Activated CD8-positive, alpha-beta memory T cell treated with anti-CD3 and anti-CD28 coated beads, Interleukin-2, amount 50 U/mL, for 4 hours (primary cell): ENCODE measurements around the gene PRPH.
A peak's percentile ranks its signal among the peaks of the same experiment; 100 is the strongest.
"Not testable (repeated sequence)": the region's sequence is repeated elsewhere in the genome, so short reads cannot be mapped to it uniquely, and the experiment has no call there.

ENCODE experiments used
- DNase-seq: peaks from one replicate; pipeline ENCODE4 v3.0.0-alpha.2; 2020

Gene PRPH

DNA sequence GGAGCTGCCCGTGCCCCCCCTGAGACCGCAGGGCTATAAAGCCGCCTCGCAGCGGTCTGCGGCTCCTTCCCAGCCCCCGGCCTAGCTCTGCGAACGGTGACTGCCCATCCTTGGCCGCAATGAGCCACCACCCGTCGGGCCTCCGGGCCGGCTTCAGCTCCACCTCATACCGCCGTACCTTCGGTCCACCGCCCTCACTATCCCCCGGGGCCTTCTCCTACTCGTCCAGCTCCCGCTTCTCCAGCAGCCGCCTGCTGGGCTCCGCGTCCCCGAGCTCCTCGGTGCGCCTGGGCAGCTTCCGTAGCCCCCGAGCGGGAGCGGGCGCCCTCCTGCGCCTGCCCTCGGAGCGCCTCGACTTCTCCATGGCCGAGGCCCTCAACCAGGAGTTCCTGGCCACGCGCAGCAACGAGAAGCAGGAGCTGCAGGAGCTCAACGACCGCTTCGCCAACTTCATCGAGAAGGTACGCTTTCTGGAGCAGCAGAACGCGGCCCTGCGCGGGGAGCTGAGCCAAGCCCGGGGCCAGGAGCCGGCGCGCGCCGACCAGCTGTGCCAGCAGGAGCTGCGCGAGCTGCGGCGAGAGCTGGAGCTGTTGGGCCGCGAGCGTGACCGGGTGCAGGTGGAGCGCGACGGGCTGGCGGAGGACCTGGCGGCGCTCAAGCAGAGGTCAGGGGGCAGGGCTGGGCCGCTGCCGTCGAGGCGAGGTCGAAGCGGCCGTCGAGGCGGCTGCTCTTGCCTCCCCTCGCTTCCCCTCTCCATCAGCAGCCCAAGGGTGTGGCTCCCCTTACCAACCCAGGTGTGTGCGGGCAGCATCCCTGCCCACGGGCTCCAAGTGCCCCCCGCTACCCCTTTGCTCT is at the start of gene PRPH:
PRPH (plus strand) TSS at position 66 of the 855 bp plus-strand sequence; CDS start at position 120, 54 bp downstream.
- no peak for DNase-seq

GRCh38 chr12:49251357-49251756 is 43.6 kb upstream of the PRPH start:
- no peak for DNase-seq

DNA sequence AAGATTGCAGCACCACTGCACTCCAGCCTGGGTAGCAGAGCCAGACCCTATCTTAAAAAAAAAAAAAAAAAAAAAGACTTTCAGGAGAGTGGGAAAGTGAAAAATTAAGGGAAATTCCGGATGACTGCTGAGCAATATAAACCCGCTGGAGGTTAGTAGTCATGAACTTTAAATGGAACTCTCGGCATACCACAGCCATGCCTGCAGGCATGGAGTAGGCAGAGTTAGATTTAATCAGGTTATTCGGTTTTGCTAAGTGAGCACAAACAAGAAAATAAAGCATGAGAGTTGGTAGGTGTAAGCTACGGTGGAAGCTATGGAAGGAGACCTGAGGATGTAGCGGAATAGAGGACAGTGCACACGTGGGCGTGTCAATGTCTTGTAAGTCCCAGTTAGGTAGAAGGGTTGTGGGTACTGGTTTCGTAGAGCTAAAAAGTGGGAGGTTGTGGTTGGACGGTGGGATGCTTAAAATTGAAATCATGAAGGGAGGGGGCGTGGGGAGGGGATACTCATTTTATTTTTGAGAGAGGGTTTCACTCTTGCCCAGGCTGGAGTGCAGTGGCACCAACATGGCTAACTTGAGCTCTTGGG is 41.8 kb upstream of the PRPH start:
- DNase-seq, result no peak

DNA sequence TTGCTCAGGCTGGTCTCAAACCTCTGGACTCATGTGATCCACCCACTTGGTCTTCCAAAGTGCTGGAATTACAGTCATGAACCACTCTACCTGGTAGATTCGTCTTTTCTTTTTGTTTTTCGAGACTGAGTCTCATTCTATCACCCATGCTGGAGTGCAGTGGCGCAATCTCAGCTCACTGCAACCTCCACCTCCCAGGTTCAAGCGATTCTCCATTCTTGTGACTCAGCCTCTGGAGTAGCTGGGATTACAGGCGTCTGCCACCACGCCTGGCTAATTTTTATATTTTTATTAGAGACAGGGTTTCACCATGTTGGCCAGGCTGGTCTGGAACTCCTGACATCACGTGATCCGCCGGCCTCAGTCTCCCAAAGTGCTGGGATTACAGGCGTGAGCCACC is 39.5 kb upstream of the PRPH start:
- DNase-seq, result not testable (repeated sequence)

- DNase-seq, result no peak
Measured at GRCh38 chr12:49255857-49256637, 38.9 kb upstream of the PRPH start.

DNA sequence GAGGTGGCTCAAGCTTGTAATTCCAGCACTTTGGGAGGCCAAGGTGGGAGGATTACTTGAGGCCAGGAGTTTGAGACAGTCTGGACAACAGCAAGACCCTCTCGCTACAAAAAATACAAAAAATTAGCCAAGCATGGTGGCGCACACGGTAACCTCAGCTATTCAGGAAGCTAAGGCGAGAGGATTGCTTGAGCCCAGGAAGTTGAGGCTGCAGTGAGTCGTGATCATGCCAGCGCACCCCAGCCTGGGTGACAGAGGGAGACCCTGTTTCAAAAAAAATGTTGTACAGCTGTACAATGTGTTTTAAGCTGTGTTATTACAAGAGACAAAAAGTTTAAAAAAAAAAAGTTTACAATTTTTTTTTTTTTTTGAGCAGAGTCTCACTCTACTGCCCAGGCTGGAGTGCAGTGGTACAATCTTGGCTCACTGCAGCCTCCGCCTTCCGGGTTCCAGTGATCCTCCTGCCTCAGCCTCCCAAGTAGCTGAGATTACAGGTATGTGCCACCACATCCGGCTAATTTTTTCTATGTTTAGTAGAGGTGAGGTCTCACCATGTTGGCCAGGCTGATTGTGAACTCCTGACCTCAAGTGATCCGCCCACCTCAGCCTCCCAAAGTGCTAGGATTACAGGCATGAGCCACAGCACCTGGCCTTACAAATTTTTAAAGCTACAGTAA is 37.3 kb upstream of the PRPH start:
- DNase-seq, result not testable (repeated sequence)

DNA sequence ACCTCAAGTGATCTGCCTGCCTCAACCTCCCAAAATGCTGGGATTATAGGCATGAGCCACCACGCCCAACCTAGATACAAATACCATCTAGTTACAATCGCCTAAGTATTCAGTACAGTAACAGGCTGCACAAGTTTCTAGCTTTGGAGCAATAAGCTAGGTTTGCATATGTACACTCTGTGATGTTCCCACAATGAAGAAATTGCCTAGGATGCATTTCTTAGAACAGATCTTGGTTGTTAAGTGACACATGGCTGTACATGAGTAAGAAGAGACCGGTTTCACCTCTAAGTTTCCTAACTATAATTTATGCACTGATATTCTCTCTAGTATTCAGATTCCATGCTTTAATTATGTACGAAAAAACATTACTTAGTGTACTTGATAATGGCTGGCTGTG is 35.5 kb upstream of the PRPH start:
- DNase-seq, result no peak

DNA sequence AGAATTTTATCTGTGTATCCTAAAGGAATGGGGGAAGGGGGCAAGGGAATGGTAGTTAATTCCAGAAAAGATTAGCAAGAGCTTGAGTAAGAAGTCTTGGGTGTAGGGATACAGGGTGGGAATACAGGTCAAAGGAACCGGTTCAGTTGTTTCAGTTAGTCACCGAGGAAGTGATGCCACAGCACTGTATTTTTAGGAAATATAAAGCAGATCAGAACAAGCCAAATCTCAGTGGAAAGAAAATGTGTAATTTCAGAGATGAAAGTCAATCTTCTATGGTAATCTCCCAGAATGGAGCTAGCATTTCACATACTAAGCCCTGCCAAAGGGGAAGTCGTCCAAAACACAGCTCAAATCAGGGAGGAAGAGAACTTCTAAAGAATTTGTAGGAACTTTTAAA is 34.8 kb upstream of the PRPH start:
- no peak for DNase-seq

- no peak for DNase-seq
Measured at GRCh38 chr12:49260571-49261363, 34.2 kb upstream of the PRPH start.

DNA sequence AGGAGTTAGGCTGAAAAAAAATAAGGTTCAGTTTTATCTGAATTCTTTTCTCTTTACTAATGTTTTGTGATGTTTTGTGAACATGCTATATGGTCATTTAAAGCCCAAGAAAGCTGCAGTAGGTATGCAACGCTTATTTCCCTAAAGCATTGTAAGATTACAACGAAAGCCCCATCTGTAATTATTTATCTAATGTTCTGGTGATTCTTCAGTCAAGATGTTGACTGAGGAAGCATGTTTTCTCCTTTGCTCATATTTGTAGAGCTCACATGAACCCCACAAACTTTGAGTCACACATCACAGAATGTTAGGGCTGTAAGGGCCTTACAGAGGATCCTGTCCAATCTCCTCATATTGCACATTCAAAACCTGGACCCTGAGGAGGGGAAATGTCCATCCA is 33.2 kb upstream of the PRPH start:
- no peak for DNase-seq

DNA sequence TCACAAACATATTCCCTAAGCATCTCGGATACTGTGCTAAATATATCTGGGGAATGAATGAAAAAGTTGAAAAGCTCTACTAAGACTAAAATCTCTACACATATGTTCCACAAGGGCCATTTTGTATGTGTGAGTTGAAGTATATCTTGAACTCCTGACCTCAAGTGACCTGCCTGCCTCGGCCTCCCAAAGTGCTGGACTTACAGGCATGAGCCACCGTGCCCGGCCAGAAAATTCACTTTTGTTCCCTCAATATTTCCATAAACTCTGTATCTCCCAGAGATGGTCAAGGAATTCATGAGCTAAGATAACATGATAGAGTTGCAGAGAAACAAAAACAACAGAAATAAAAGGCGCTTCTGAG is 31.6 kb upstream of the PRPH start:
- no peak for DNase-seq

DNA sequence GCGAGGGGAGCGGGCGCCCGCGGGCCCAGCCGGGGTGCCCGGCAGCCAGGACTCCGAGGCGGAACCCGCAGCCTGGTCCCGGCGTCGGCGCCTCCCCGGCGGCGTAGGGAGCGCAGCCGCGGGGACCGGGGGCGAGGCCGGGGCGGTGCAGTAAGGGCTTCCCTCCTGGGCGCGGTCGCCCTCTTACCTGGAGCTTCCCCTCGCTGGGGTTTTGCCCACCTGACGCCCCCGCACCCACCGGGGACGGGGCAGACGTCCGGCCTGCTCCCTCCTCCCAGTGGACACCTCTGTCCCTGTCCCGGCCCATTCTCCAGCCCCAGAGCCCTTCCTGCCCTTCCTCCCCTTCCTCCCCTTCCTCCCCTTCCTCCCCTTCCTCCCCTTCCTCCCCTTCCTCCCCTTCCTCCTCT is 30.5 kb upstream of the PRPH start:
- peak; percentile 48 for DNase-seq

DNA sequence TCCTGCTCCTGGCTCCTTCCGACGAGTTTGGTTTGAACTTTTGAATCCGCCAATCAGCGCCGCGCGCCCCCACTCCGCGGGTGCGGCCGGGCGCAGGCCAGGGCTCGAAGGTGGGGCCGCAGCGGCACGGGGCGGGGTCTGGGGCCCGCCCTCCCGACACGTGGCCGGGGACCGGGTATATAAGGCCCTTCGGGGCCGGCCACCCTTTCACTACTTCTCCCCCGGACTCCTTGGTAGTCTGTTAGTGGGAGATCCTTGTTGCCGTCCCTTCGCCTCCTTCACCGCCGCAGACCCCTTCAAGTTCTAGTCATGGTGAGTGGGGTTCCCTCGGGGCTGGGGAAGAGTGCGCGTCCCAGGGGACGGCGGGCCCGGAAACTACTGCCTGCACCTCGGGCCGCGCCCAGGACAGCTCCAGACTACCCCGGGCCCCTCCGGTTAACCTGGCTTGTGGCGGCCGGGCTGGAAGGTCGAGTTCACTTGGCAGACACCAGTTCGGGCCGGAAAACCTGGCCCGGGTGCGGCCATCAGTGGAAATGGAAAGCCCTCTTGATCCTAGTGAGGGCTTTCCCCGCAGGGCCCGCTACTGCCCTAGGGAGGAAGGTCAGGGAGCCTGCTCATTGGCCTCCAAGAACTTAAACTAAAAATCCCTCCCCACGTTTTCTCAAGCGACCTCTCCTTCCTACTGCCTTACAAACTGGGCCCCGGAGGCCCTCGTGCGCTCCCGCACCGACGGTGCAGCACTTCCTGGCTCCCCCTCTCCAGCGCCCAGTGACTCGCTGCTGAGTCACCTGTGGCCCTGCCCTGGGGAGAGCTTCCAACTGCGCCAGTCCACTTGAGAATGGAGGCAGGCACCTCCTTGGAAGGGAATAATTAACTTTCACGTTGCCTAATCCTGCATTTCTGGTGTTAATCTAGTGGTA is 29.8 kb upstream of the PRPH start, which contains the start of gene TUBA1C:
TUBA1C (plus strand) TSS at position 210 of the 920 bp plus-strand sequence; CDS start at position 310, 100 bp downstream.
- peak; percentile 89 for DNase-seq

GRCh38 chr12:49269191-49269590 is 25.8 kb upstream of the PRPH start:
- not testable (repeated sequence) for DNase-seq

GRCh38 chr12:49272790-49273725 is 21.9 kb upstream of the PRPH start:
- DNase-seq, result no peak

DNA sequence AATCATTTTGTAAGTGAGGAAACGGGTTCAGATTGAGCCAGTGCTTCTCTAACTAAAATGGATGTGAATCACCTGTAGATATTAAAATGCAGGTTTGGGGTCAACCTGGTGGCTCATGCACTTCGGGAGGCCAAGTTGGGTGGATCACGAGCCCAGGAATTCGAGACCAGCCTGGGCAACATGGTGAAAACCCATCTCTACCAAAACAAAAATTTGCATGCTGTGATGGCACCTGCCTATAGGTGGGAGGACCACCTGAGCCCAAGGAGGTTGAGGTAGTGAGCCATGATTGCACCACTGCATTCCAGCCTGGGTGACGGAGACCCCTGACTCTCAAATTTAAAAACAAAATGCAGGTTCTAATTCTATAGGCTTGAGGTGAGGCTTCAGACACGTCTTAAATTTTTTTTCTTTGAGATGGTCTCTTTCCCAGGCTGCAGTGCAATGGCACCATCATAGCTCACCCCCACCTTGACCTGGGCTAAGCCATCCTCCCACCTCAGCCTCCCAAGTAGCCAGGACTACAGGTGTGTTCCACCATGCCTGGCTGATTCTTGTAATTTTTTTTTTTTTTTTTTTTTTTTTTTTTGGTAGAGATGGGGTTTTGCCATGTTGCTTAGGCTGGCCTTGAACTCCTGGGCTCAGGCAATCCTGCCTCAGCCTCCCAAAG is 21.1 kb upstream of the PRPH start:
- no peak for DNase-seq

- no peak for DNase-seq
Measured at GRCh38 chr12:49274396-49275069, 20.4 kb upstream of the PRPH start.
